Endothelial cell of umbilical vein (primary cell): ENCODE results near the gene ESYT2.

Experiments used
- CTCF ChIP-seq, 2 donors: IDR thresholded peaks; 1 replicate in 1 of 2; 2 replicates in 1 of 2; pipeline ENCODE4 v1.5.1; 2011; ENCODE audit warnings: low read length in 2 of 2, mild to moderate bottlenecking in 2 of 2, moderate library complexity in 2 of 2, control low read depth in 1 of 2, inconsistent platforms in 1 of 2, low read depth in 1 of 2; ENCODE audit not compliant: insufficient read depth in 1 of 2; ENCODE audit errors: extremely low read depth in 1 of 2
- POLR2A ChIP-seq: IDR thresholded peaks from 2 replicates; pipeline ENCODE4 v1.6.1; 2012; ENCODE audit warnings: low read depth, mild to moderate bottlenecking, control low read depth, low read length

DNA sequence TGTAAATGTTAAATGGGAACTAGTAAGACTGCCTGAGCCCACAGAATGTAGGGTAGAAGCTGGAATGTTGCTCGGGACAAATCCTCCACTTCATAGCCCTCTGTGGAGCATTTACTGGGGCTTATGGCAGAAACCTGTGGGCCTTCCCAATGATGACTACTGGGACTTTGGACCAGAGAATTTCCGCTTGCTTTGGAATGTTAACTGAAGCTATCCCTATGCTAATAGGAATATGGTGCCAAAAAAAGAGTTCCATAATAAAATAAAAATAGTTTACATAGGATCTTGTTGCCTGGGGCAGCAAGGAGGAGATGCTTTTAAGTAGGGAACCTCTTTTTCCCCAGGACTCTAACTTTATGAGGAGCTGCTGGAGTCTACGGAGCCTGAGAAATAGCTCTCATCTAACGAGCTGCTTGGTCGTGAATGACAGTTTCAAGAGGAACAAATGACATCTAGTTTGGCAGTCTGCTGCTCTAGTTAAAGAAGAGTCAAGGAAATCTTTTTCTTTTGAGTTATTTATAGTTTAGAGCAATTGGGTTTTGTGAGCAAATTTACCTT is 21.3 kb upstream of the ESYT2 start:
- no peak for TF ChIP-seq CTCF (IDR thresholded peaks at IDR 0.05; ENCODE audit: extremely low read depth in 1 of 2, insufficient read depth in 1 of 2, low read depth in 1 of 2, low read length in 2 of 2)
- no peak for TF ChIP-seq POLR2A
